ENCODE results near the gene RMI2. TPM values are rescaled to one million over a fixed set of nuclear protein-coding genes. Genes with fewer than 3 reads are reported as not detected.

The RMI2 gene

Small RNAs within 50 kb of the gene (small RNA-seq; reads per million reads assigned to genes)
- gene AC099489.2 (ENCODE audit: insufficient read depth) (not detected), gene MIR548H2 (ENCODE audit: insufficient read depth) (not detected), gene RF00019 (ENCODE audit: insufficient read depth) (not detected)

Data from mesendoderm (in vitro differentiated cells).